Mucosa of descending colon (tissue), 3 donors: ENCODE data around the gene DOCK6. TPM values are rescaled to one million over a fixed set of nuclear protein-coding genes. Genes with fewer than 3 reads are reported as not detected.

Source experiments
- ATAC-seq: fragments of 200-7000 bp; cut with Tn5 transposase; one replicate; pipeline ENCODE4 v1.9.1; 2020; ENCODE audit warnings: mild to moderate bottlenecking, moderate library complexity
- DNase-seq, 3 donors: peaks; one replicate each; pipeline ENCODE4 v3.0.0-alpha.2; 2020
- H3K36me3 ChIP-seq: fragments of 200-600 bp; one replicate; pipeline ENCODE4 v1.8.0; 2021; ENCODE audit warnings: low read depth, mild to moderate bottlenecking
- H3K4me1 ChIP-seq: fragments of 200-600 bp; one replicate; pipeline ENCODE4 v1.8.0; 2021; ENCODE audit warnings: low read depth, mild to moderate bottlenecking
- H3K4me3 ChIP-seq: fragments of 200-600 bp; one replicate; pipeline ENCODE4 v1.8.0; 2021; ENCODE audit warnings: mild to moderate bottlenecking
- H3K9me3 ChIP-seq: fragments of 200-600 bp; one replicate; pipeline ENCODE4 v1.8.0; 2021; ENCODE audit warnings: mild to moderate bottlenecking
- CTCF ChIP-seq: fragments of 200-600 bp; IDR thresholded peaks from one replicate; pipeline ENCODE4 v1.8.0; 2022; ENCODE audit warnings: antibody characterized with exemption, mild to moderate bottlenecking
- intact Hi-C, 2 donors: fragments of 100-400 bp; cut with DNase I in 1 of 2; cut with micrococcal nuclease in 1 of 2; formaldehyde crosslinking; loops; one replicate each; pipeline versions ENCODE4 v1.11.0 to v1.11.1; 2022; cut with DNase I, micrococcal nuclease
- total RNA-seq, 3 donors: library from RNA; stranded (reverse); fragmentation: NEBNext Ultra II Directional in 2 of 3; extraction: Animal tissue kit (Norgen Biotek cat#: 25700) in 2 of 3; gene quantifications; one replicate each; pipeline versions ENCODE4 v1.2.1 to v1.2.4, GENCODE V29; 2021 to 2023
- donor health status: DM: no; HTN: no; CAD: no; lungs with moderate emphysema.
- donor health status: DM: no; HTN: no; CAD: no.
- donor health status: DM: no; HTN: yes; CAD: no.

DOCK6 gene
- total RNA-seq, 3 donors from 2014 or later = 62.4 to 94.7 (median 62.8) TPM

- ATAC-seq = no peak
- DNase-seq = no peak
- no peaks in the 10 kb centered on the region for H3K36me3 ChIP-seq
- TF ChIP-seq CTCF = no peak
- H3K4me3 ChIP-seq = no peak overlapping the region
- H3K4me1 ChIP-seq = no peaks in the 10 kb centered on the region
- no peaks in the 10 kb centered on the region for H3K9me3 ChIP-seq
- intact Hi-C loops = no loop called here
These were observed 22.2 kb upstream of the DOCK6 start for GRCh38 chr19:11284515-11284914.

- H3K9me3 ChIP-seq = no peaks in the 10 kb centered on the region
These were observed 19.2 kb upstream of the DOCK6 start for GRCh38 chr19:11281356-11282049.

GRCh38 chr19:11279505-11280236 is 17.3 kb upstream of the DOCK6 start:
- Histone ChIP-seq H3K9me3 (no peaks in the 10 kb centered on the region), H3K36me3 (no peaks in the 10 kb centered on the region), H3K4me3 (no peak overlapping the region), H3K4me1 (no peaks in the 10 kb centered on the region)
- intact Hi-C loops = no loop called here
- no peak for DNase-seq
- no peak for TF ChIP-seq CTCF
- no peak for ATAC-seq

More at GRCh38 chr19:11281356-11282049, 19.2 kb upstream of the DOCK6 start:
- Histone ChIP-seq H3K4me1 (no peaks in the 10 kb centered on the region), H3K36me3 (no peaks in the 10 kb centered on the region), H3K4me3 (no peak overlapping the region)
- intact Hi-C loops = no loop called here
- ATAC-seq (no peak), DNase-seq (no peak)
- no peak for TF ChIP-seq CTCF

GRCh38 chr19:11278670-11279069 is 16.3 kb upstream of the DOCK6 start:
- Histone ChIP-seq H3K36me3 (no peaks in the 10 kb centered on the region), H3K9me3 (no peaks in the 10 kb centered on the region), H3K4me3 (no peak overlapping the region), H3K4me1 (no peaks in the 10 kb centered on the region)
- DNase-seq (no peak), ATAC-seq (no peak)
- intact Hi-C loops = no loop called here
- TF ChIP-seq CTCF = no peak

GRCh38 chr19:11274533-11275086 is 12.3 kb upstream of the DOCK6 start:
- no peak for TF ChIP-seq CTCF
- ATAC-seq = no peak

More at GRCh38 chr19:11274533-11275086, 12.3 kb upstream of the DOCK6 start:
- Histone ChIP-seq H3K4me1 (no peaks in the 10 kb centered on the region), H3K4me3 (no peak overlapping the region), H3K9me3 (no peaks in the 10 kb centered on the region), H3K36me3 (no peaks in the 10 kb centered on the region)
- intact Hi-C loops = no loop called here
- DNase-seq = no peak
